ENCODE measurements around the gene TF. TPM values are rescaled to one million over a fixed set of nuclear protein-coding genes. Genes with fewer than 3 reads are reported as not detected.

TF gene
- 100 to 1,000 TPM in 2 of 4 donors, 10 to 100 TPM in 2; 13.9 to 154 (median 67.3) TPM for total RNA-seq

- TF ChIP-seq, protein P1, sequence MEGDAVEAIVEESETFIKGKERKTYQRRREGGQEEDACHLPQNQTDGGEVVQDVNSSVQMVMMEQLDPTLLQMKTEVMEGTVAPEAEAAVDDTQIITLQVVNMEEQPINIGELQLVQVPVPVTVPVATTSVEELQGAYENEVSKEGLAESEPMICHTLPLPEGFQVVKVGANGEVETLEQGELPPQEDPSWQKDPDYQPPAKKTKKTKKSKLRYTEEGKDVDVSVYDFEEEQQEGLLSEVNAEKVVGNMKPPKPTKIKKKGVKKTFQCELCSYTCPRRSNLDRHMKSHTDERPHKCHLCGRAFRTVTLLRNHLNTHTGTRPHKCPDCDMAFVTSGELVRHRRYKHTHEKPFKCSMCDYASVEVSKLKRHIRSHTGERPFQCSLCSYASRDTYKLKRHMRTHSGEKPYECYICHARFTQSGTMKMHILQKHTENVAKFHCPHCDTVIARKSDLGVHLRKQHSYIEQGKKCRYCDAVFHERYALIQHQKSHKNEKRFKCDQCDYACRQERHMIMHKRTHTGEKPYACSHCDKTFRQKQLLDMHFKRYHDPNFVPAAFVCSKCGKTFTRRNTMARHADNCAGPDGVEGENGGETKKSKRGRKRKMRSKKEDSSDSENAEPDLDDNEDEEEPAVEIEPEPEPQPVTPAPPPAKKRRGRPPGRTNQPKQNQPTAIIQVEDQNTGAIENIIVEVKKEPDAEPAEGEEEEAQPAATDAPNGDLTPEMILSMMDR (IDR thresholded peaks at IDR 0.05; ENCODE audit: low read depth), result no peak
Measured at GRCh38 chr3:133745981-133746711, at the start of gene TF. TF (plus strand) TSS chr3:133746393; CDS start chr3:133746441, 48 bp downstream.

- TF ChIP-seq, protein P1 (IDR thresholded peaks at IDR 0.05; ENCODE audit: low read depth), result no peak
Measured at GRCh38 chr3:133697960-133698359, 48.2 kb upstream of the TF start.

- TF ChIP-seq, protein P1 (IDR thresholded peaks at IDR 0.05; ENCODE audit: low read depth), result no peak
Measured at GRCh38 chr3:133699467-133699866, 46.7 kb upstream of the TF start.

- TF ChIP-seq, protein P1 (IDR thresholded peaks at IDR 0.05; ENCODE audit: low read depth), result no peak
Measured at GRCh38 chr3:133699903-133700302, 46.3 kb upstream of the TF start.

DNA sequence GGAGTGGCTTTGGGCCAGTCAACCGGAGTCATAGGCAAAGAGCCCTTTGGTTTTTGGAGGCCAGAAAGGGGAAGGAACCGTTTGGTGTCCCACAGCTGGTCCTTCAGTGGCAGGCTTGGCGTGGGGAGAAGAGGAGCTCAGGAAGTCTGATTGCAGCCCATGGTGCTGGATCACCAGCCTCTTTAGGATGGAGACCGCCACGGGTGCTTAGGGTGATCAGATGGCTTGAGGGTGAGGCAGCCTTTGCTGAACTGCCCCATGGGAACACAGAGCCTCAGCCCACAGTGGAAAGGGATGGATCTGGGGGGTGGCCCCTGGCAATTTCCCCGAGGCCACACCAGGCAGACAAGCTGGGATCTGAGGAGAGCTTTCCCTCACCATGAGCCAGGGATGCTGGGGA lies 45.8 kb upstream of the TF start:
- TF ChIP-seq, protein P1 (IDR thresholded peaks at IDR 0.05; ENCODE audit: low read depth), result no peak

- TF ChIP-seq, protein P1 (IDR thresholded peaks at IDR 0.05; ENCODE audit: low read depth), result no peak
Measured at GRCh38 chr3:133701435-133702358, 44.5 kb upstream of the TF start.

DNA sequence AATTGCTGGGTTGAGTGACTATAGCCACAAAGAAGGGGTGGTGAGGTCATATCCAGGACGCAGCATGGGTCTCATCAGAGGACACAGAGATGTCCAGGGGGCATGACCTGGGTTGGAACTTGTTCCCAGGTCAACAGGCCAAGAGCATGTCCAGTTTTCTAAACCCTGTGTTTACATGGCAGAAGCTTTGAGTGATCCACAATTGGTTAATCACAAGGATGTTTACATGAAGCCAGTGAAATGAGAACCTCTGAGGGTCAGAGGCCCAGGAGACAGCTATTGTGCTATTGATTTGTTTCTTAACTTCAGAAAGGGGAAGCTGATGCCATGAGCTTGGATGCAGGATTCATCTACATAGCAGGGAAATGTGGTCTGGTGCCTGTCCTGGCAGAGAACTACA lies 42.3 kb upstream of the TF start:
- TF ChIP-seq, protein P1 (IDR thresholded peaks at IDR 0.05; ENCODE audit: low read depth), result no peak
